GOT3 (cell line): ENCODE data around the gene TEX261.

ENCODE experiments used
- DNase-seq: peaks from one replicate; lab custom pipeline; 2025; ENCODE audit warnings: mixed read lengths; lab: John Stamatoyannopoulos, UW

Gene TEX261

GRCh38 chr2:70981866-70982810 is 12.5 kb downstream of the TEX261 start:
- DNase-seq: no peak

GRCh38 chr2:70981421-70981820 is 13.3 kb downstream of the TEX261 start:
- no peak for DNase-seq

- no peak for DNase-seq
Measured at GRCh38 chr2:70979626-70980025, 15.0 kb downstream of the TEX261 start.

- DNase-seq: no peak
Measured at GRCh38 chr2:70979180-70979488, 15.5 kb downstream of the TEX261 start.

GRCh38 chr2:70978341-70979179 is 16.1 kb downstream of the TEX261 start, which contains the start of gene ANKRD53:
Gene ANKRD53, plus strand, starts transcription at chr2:70978630. Its CDS starts 16 bp downstream, at chr2:70978646.
- no peak for DNase-seq

- no peak for DNase-seq
Measured at GRCh38 chr2:70977605-70978205, 17.0 kb downstream of the TEX261 start.

- no peak for DNase-seq
Measured at GRCh38 chr2:70975237-70975636, 19.4 kb downstream of the TEX261 start.

- DNase-seq: no peak
Measured at GRCh38 chr2:70974592-70974991, 20.1 kb downstream of the TEX261 start.

- no peak for DNase-seq
Measured at GRCh38 chr2:70967189-70967588, 27.5 kb downstream of the TEX261 start.

- no peak for DNase-seq
Measured at GRCh38 chr2:70966681-70967080, 28.0 kb downstream of the TEX261 start.

- DNase-seq: no peak
Measured at GRCh38 chr2:70965506-70965905, 29.2 kb downstream of the TEX261 start.

GRCh38 chr2:70964596-70965386 is 29.9 kb downstream of the TEX261 start:
- no peak for DNase-seq

GRCh38 chr2:70964133-70964532 is 30.5 kb downstream of the TEX261 start:
- no peak for DNase-seq

GRCh38 chr2:70962885-70963878 is 31.5 kb downstream of the TEX261 start:
- no peak for DNase-seq

- no peak for DNase-seq
Measured at GRCh38 chr2:70962211-70962884, 32.3 kb downstream of the TEX261 start.

- DNase-seq: no peak
Measured at GRCh38 chr2:70961648-70961994, 33.1 kb downstream of the TEX261 start.

GRCh38 chr2:70960833-70961647 is 33.6 kb downstream of the TEX261 start:
- DNase-seq: no peak

- DNase-seq: no peak
Measured at GRCh38 chr2:70959851-70960832, 34.5 kb downstream of the TEX261 start.
